ENCODE data around the gene EXOC3L2.

Gene EXOC3L2

GRCh38 chr19:45211751-45212381 is 33.3 kb downstream of the EXOC3L2 start:
- H3K4me3 ChIP-seq (replicated peaks; ENCODE audit: low read depth, low read length) = no peak overlapping the region
- TF ChIP-seq, protein P1, sequence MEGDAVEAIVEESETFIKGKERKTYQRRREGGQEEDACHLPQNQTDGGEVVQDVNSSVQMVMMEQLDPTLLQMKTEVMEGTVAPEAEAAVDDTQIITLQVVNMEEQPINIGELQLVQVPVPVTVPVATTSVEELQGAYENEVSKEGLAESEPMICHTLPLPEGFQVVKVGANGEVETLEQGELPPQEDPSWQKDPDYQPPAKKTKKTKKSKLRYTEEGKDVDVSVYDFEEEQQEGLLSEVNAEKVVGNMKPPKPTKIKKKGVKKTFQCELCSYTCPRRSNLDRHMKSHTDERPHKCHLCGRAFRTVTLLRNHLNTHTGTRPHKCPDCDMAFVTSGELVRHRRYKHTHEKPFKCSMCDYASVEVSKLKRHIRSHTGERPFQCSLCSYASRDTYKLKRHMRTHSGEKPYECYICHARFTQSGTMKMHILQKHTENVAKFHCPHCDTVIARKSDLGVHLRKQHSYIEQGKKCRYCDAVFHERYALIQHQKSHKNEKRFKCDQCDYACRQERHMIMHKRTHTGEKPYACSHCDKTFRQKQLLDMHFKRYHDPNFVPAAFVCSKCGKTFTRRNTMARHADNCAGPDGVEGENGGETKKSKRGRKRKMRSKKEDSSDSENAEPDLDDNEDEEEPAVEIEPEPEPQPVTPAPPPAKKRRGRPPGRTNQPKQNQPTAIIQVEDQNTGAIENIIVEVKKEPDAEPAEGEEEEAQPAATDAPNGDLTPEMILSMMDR (IDR thresholded peaks at IDR 0.05; ENCODE audit: insufficient read depth, low read length, poor library complexity, severe bottlenecking) = no peak
- DNase-seq (ENCODE audit: extremely low read depth, insufficient read length) = no peak
- no peaks in the 10 kb centered on the region; the same call in 1 of the 2 replicates for H3K27me3 ChIP-seq (replicated peaks; ENCODE audit: control insufficient read depth, insufficient read depth, low read length)
- no peaks in the 10 kb centered on the region for H3K36me3 ChIP-seq (ENCODE audit: control insufficient read depth, insufficient read depth, low read length)

GRCh38 chr19:45206328-45206727 is 38.9 kb downstream of the EXOC3L2 start:
- Histone ChIP-seq H3K27me3 (replicated peaks; ENCODE audit: control insufficient read depth, insufficient read depth, low read length) (no peaks in the 10 kb centered on the region), H3K4me3 (replicated peaks; ENCODE audit: low read depth, low read length) (no peak overlapping the region), H3K36me3 (ENCODE audit: control insufficient read depth, insufficient read depth, low read length) (no peaks in the 10 kb centered on the region)
- TF ChIP-seq, protein P1 (IDR thresholded peaks at IDR 0.05; ENCODE audit: insufficient read depth, low read length, poor library complexity, severe bottlenecking) = no peak
- no peak for DNase-seq (ENCODE audit: extremely low read depth, insufficient read length)

GRCh38 chr19:45205810-45206209 is 39.4 kb downstream of the EXOC3L2 start:
- no peaks in the 10 kb centered on the region for H3K27me3 ChIP-seq (replicated peaks; ENCODE audit: control insufficient read depth, insufficient read depth, low read length)
- TF ChIP-seq, protein P1 (IDR thresholded peaks at IDR 0.05; ENCODE audit: insufficient read depth, low read length, poor library complexity, severe bottlenecking) = no peak
- no peak for DNase-seq (ENCODE audit: extremely low read depth, insufficient read length)
- H3K4me3 ChIP-seq (replicated peaks; ENCODE audit: low read depth, low read length) = no peak overlapping the region
- no peaks in the 10 kb centered on the region for H3K36me3 ChIP-seq (ENCODE audit: control insufficient read depth, insufficient read depth, low read length)

GRCh38 chr19:45202637-45203036 is 42.6 kb downstream of the EXOC3L2 start:
- TF ChIP-seq, protein P1 (IDR thresholded peaks at IDR 0.05; ENCODE audit: insufficient read depth, low read length, poor library complexity, severe bottlenecking) = no peak
- Histone ChIP-seq H3K27me3 (replicated peaks; ENCODE audit: control insufficient read depth, insufficient read depth, low read length) (no peaks in the 10 kb centered on the region), H3K36me3 (ENCODE audit: control insufficient read depth, insufficient read depth, low read length) (no peaks in the 10 kb centered on the region), H3K4me3 (replicated peaks; ENCODE audit: low read depth, low read length) (no peak overlapping the region)
- DNase-seq (ENCODE audit: extremely low read depth, insufficient read length) = no peak

DNA sequence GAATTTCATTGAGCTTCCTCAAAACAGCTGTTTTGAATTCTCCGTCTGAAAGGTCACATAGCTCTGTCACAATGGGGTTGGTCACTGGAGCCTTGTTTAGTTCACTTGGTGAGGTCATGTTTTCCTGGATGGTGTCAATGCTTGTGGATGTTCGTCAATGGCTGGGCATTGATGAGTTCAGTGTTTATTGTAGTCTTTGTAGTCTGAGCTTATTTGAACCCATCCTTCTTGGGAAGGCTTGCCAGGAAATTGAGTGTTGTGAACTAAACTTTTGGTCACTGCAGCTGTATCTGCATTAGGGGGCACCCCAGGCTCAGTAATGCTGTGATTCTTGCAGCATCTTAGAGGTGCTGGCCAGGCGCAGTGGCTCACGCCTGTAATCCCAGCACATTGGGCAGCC is 44.6 kb downstream of the EXOC3L2 start:
- H3K36me3 ChIP-seq (ENCODE audit: control insufficient read depth, insufficient read depth, low read length) = no peaks in the 10 kb centered on the region
- no peak for DNase-seq (ENCODE audit: extremely low read depth, insufficient read length)
- no peak overlapping the region for H3K4me3 ChIP-seq (replicated peaks; ENCODE audit: low read depth, low read length)
- no peaks in the 10 kb centered on the region; the same call in 1 of the 2 replicates for H3K27me3 ChIP-seq (replicated peaks; ENCODE audit: control insufficient read depth, insufficient read depth, low read length)
- TF ChIP-seq, protein P1 (IDR thresholded peaks at IDR 0.05; ENCODE audit: insufficient read depth, low read length, poor library complexity, severe bottlenecking) = no peak

DNA sequence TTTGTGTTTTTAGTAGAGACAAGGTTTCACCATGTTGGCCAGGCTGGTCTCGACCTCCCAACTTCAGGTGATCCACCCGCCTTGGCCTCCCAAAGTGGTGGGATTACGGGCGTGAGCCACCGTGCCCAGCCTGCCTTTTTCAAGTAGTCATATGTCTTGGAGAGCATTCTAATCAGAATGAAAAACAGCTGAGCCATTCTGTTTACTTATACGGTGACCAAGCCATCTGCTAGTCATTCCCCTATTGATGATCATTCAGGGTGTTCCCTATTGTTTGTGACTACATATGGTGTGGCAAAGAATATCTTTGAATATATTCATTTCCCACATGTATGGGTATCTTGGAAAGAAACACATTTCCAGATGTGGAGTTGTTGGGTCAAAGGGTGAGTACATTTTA is 49.4 kb downstream of the EXOC3L2 start:
- no peak for DNase-seq (ENCODE audit: extremely low read depth, insufficient read length)
- Histone ChIP-seq H3K36me3 (ENCODE audit: control insufficient read depth, insufficient read depth, low read length) (no peaks in the 10 kb centered on the region), H3K27me3 (replicated peaks; ENCODE audit: control insufficient read depth, insufficient read depth, low read length) (no peaks in the 10 kb centered on the region; the same call in 1 of the 2 replicates), H3K4me3 (replicated peaks; ENCODE audit: low read depth, low read length) (no peak overlapping the region)
- TF ChIP-seq, protein P1 (IDR thresholded peaks at IDR 0.05; ENCODE audit: insufficient read depth, low read length, poor library complexity, severe bottlenecking) = no peak

Measured in GM06990 (cell line).